K562 (cell line): Measurements from ENCODE around the gene TESMIN. TPM values are rescaled to one million over a fixed set of nuclear protein-coding genes. Genes with fewer than 3 reads are reported as not detected.

ENCODE experiments used
- ATAC-seq: fragments of 200-7000 bp; cut with Tn5 transposase; 3 replicates; pipeline ENCODE4 v1.9.1; 2020; ENCODE audit warnings: moderate library complexity
- BruUV-seq: library from RNA; stranded (reverse); fragments of 400-500 nt; replicated peaks from 2 replicates; lab custom pipeline; 2021; lab: Mats Ljungman, UMichigan
- CTCF ChIA-PET: fragments of 300-600 bp; formaldehyde crosslinking; extraction: SDS; loops from one replicate; lab custom pipeline; 2021; ENCODE audit warnings: low intra/inter-chr PET ratio; lab: Yijun Ruan, JAX
- POLR2A ChIA-PET: fragments of 300-600, 350-650 bp; sonication (Branson Sonifier 250); formaldehyde crosslinking; extraction: SDS; loops from one replicate; lab custom pipeline; 2021; ENCODE audit warnings: antibody characterized with exemption, inconsistent platforms; lab: Yijun Ruan, JAX
- DNase-seq, 4 experiments: peaks; one replicate each; pipeline versions ENCODE4 v3.0.0 to v3.0.0-alpha.2; 2011 to 2018; ENCODE audit warnings: low spot score in 3 of 4, mixed read lengths in 3 of 4; ENCODE audit errors: extremely low read depth in 1 of 4
- FAIRE-seq: peaks from 2 replicates; lab custom pipeline; 2011; peaks lifted over from hg19 to GRCh38; lab: Jason Lieb, UNC
- H2AFZ ChIP-seq: 2 replicates; pipeline ENCODE4 v1.6.0; 2011; ENCODE audit warnings: low read depth, low read length, control low read depth, inconsistent platforms
- H3K27ac ChIP-seq: fragments of 200-600 bp; 3 replicates; pipeline ENCODE4 v1.8.0; 2011; ENCODE audit warnings: low read depth, mild to moderate bottlenecking, control low read depth, inconsistent platforms, low read length, moderate library complexity, mixed read lengths; ENCODE audit errors: extremely low read depth
- H3K27me3 ChIP-seq, 2 experiments: fragments of 300-600 bp in 1 of 2; 2 replicates in 1 of 2; 3 replicates in 1 of 2; pipeline versions ENCODE4 v1.6.0 to v1.8.0; 2011; ENCODE audit warnings: inconsistent platforms in 2 of 2, low read length in 2 of 2, mild to moderate bottlenecking in 1 of 2, mixed read lengths in 1 of 2, moderate library complexity in 1 of 2; ENCODE audit not compliant: control insufficient read depth in 2 of 2, insufficient read depth in 2 of 2
- H3K36me3 ChIP-seq: fragments of 300-600 bp; 3 replicates; pipeline ENCODE4 v1.8.0; 2011; ENCODE audit warnings: mild to moderate bottlenecking, low read length, inconsistent platforms; ENCODE audit not compliant: control insufficient read depth, insufficient read depth
- H3K4me1 ChIP-seq, 2 experiments: fragments of 200-600 bp in 1 of 2; replicated peaks in 1 of 2; 2 replicates in 1 of 2; 3 replicates in 1 of 2; pipeline versions ENCODE4 v1.5.1 to v1.8.0; 2011; ENCODE audit warnings: inconsistent platforms in 2 of 2, low read length in 2 of 2, mild to moderate bottlenecking in 1 of 2, mixed read lengths in 1 of 2, moderate library complexity in 1 of 2; ENCODE audit not compliant: control insufficient read depth in 2 of 2, insufficient read depth in 2 of 2
- H3K4me2 ChIP-seq: 2 replicates; pipeline ENCODE4 v1.6.1; 2011; ENCODE audit warnings: low read length, control low read depth, inconsistent platforms, mixed read lengths; ENCODE audit not compliant: insufficient read depth
- H3K4me3 ChIP-seq: fragments of 200-600 bp; sonication (generic), shearing (Covaris generic); 2 replicates; pipeline ENCODE4 v1.5.1; 2016; ENCODE audit warnings: control low read depth, inconsistent platforms
- H3K79me2 ChIP-seq: fragments of 200-600 bp; 3 replicates; pipeline ENCODE4 v1.8.0; 2011; ENCODE audit warnings: low read length, inconsistent platforms; ENCODE audit not compliant: control insufficient read depth, insufficient read depth
- H3K9ac ChIP-seq, 2 experiments: 2 replicates each; pipeline versions ENCODE4 v1.6.0 to v1.6.1; 2011; ENCODE audit warnings: low read depth in 2 of 2, low read length in 2 of 2, control low read depth in 1 of 2, inconsistent platforms in 1 of 2, mild to moderate bottlenecking in 1 of 2, mixed read lengths in 1 of 2; ENCODE audit not compliant: insufficient read depth in 1 of 2
- H3K9me1 ChIP-seq: one replicate; pipeline ENCODE4 v1.6.0; 2011; ENCODE audit warnings: inconsistent platforms, mild to moderate bottlenecking, low read length, moderate library complexity; ENCODE audit not compliant: control insufficient read depth, insufficient read depth
- H3K9me3 ChIP-seq: replicated peaks from 2 replicates; pipeline ENCODE4 v1.5.1; 2011; ENCODE audit warnings: low read depth, low read length, inconsistent platforms; ENCODE audit not compliant: control insufficient read depth, insufficient read depth
- H4K20me1 ChIP-seq: replicated peaks from 2 replicates; pipeline ENCODE4 v1.6.1; 2011; ENCODE audit warnings: low read length, inconsistent platforms, mixed read lengths; ENCODE audit not compliant: control insufficient read depth, insufficient read depth
- HNRNPK ChIP-seq: fragments of 200-400 bp; formaldehyde crosslinking; IDR thresholded peaks from one replicate; pipeline ENCODE4 v1.6.1; 2018; ENCODE audit warnings: mild to moderate bottlenecking, low read depth, low read length; ENCODE audit not compliant: poor library complexity, severe bottlenecking
- ZBTB33 ChIP-seq: sonication (generic); formaldehyde crosslinking; IDR thresholded peaks from 2 replicates; pipeline ENCODE4 v1.8.1; 2023; ENCODE audit warnings: mild to moderate bottlenecking, missing genetic modification reagents
- WGBS: fragments of 100-300 bp; shearing (Covaris generic); methylation state at CpG from one replicate; pipeline ENCODE4 v1.1.6; 2016; ENCODE audit warnings: low coverage, mixed read lengths; ENCODE audit not compliant: insufficient coverage; ENCODE audit errors: missing lambda C conversion rate; 5-methylcytosine and 5-hydroxymethylcytosine counted together
- in situ Hi-C: fragments of 300-500 bp; cut with MboI; formaldehyde crosslinking; loops from 4 replicates; pipeline ENCODE4 v1.15.0; 2018; ENCODE audit warnings: inconsistent platforms, mixed read lengths
- intact Hi-C: fragments of 100-400 bp; cut with micrococcal nuclease; formaldehyde crosslinking; loops from 2 replicates; pipeline ENCODE4 v1.14.2; 2022
- polyA plus RNA-seq, 8 experiments: library from polyadenylated mRNA; depleted of rRNA in 4 of 8; stranded (reverse) in 5 of 8; unstranded in 3 of 8; fragments of >200 nt; fragmentation: Nextera tagmentation in 2 of 8; fragmentation: Illumina TruSeq in 1 of 8; extraction: Ambion mirVana in 2 of 8; extraction: Trizol in 1 of 8; gene quantifications; 2 replicates each; pipeline versions ENCODE4 v1.2.1 to v1.2.3, GENCODE V29; 2011 to 2014; ENCODE audit warnings: inconsistent platforms in 1 of 8, missing spikeins in 1 of 8
- total RNA-seq, 7 experiments: library from RNA; depleted of rRNA in 6 of 7; stranded (reverse); fragments of >200 nt in 6 of 7; fragmentation: Illumina TruSeq in 2 of 7; extraction: Trizol in 2 of 7; gene quantifications; 2 replicates each; pipeline versions ENCODE4 v1.2.1 to v1.2.3, GENCODE V29; 2011 to 2021; ENCODE audit warnings: low replicate concordance in 1 of 7

The TESMIN gene
- total and polyA plus RNA-seq, 9 of the 15 experiments (the other 6 are each of a cell fraction or from before 2014, with no cell fraction given) = 8.9 to 50.5 (median 15.0) TPM

GRCh38 chr11:68686486-68686885 lies 64.8 kb downstream of the TESMIN start:
- in situ Hi-C loops = loop anchor here (25.0 kb wide), 1 partner anchor 1149 kb away; no protein-coding TSS in a partner anchor
- H3K9me3 ChIP-seq = no peaks in the 10 kb centered on the region
- TF ChIP-seq HNRNPK = no peak
- TF ChIP-seq ZBTB33 (CRISPR knock-in tag) = peak; percentile 70; the same call in 1 of the 2 replicates
- TF ChIP-seq, all 486 proteins: peak for 1
- no TSS peak for BruUV-seq
- 96% methylated on average over 12 of the region's 12 CpGs for WGBS
- no peak for ATAC-seq
- Histone ChIP-seq H3K9me1 (no peaks in the 10 kb centered on the region), H3K4me3 (no peak overlapping the region), H4K20me1 (no peaks in the 10 kb centered on the region; the same call in 1 of the 2 replicates), H3K4me2 (no peak overlapping the region), H3K27ac (no peak overlapping the region), H3K4me1 (peaks cover 4 to 34% of the 10 kb centered on the region in 2 experiments; a peak in 3 of 5 replicates), H2AFZ (no peak overlapping the region), H3K79me2 (peaks cover 10% of the 10 kb centered on the region), H3K36me3 (peaks cover 54% of the 10 kb centered on the region), H3K9ac (no peak overlapping the region), H3K27me3 (no peaks in the 10 kb centered on the region)
- CTCF ChIA-PET = no interaction called here
- intact Hi-C loops = loop anchor here (5.0 kb wide), 1 partner anchor 59 kb away; no protein-coding TSS in a partner anchor
- DNase-seq = no peak
- FAIRE-seq = no peak
- POLR2A ChIA-PET = interaction anchor here (1.2 to 3.3 kb wide), 2 partner anchors 9 to 63 kb away, joined by 3 to 17 read pairs; no protein-coding TSS in a partner anchor
